ENCODE results near the gene GALNT2. TPM values are rescaled to one million over a fixed set of nuclear protein-coding genes. Genes with fewer than 3 reads are reported as not detected.

Gene GALNT2
- total and polyA plus RNA-seq, 2 experiments from 2014 or later: 96.7 to 143 TPM

GRCh38 chr1:230172016-230172537 is 105.0 kb downstream of the GALNT2 start:
- peaks cover 4% of the 10 kb centered on the region for H3K4me1 ChIP-seq (ENCODE audit: insufficient read depth)
- no peaks in the 10 kb centered on the region for H3K27me3 ChIP-seq
- H3K4me2 ChIP-seq: no peak overlapping the region
- H3K36me3 ChIP-seq (replicated peaks; ENCODE audit: insufficient read depth, low read depth): no peaks in the 10 kb centered on the region
- no peaks in the 10 kb centered on the region for H3K9me2 ChIP-seq (replicated peaks; ENCODE audit: insufficient read depth)
- peaks cover 6% of the 10 kb centered on the region for H4K20me1 ChIP-seq (ENCODE audit: insufficient read depth, poor library complexity, severe bottlenecking)
- H3K27ac ChIP-seq: no peak overlapping the region
- no peak overlapping the region for H3K4me3 ChIP-seq
- H3K79me2 ChIP-seq: peaks cover 85% of the 10 kb centered on the region
- H2AFZ ChIP-seq: no peak overlapping the region
- TF ChIP-seq EZH2phosphoT487 (IDR thresholded peaks at IDR 0.05; ENCODE audit: low read depth, severe bottlenecking, unreplicated experiment): no peak
- TF ChIP-seq CTCF (IDR thresholded peaks at IDR 0.05; ENCODE audit: poor library complexity): no peak
- TF ChIP-seq EZH2 (IDR thresholded peaks at IDR 0.05; ENCODE audit: borderline replicate concordance): no peak
- WGBS (ENCODE audit: low lambda C conversion rate, missing lambda C conversion rate): 91% methylated on average over 7 of the region's 7 CpGs
- no peaks in the 10 kb centered on the region for H3K9me3 ChIP-seq (ENCODE audit: low read depth)
- no peak for DNase-seq (ENCODE audit: low spot score)

GRCh38 chr1:230173187-230173975 is 106.3 kb downstream of the GALNT2 start:
- Histone ChIP-seq H4K20me1 (ENCODE audit: insufficient read depth, poor library complexity, severe bottlenecking) (peaks cover 6% of the 10 kb centered on the region), H3K9me2 (replicated peaks; ENCODE audit: insufficient read depth) (no peaks in the 10 kb centered on the region), H3K79me2 (peaks cover 82% of the 10 kb centered on the region)

GRCh38 chr1:230174041-230174440 is 107.0 kb downstream of the GALNT2 start:
- Histone ChIP-seq H3K36me3 (replicated peaks; ENCODE audit: insufficient read depth, low read depth) (no peaks in the 10 kb centered on the region), H3K4me1 (ENCODE audit: insufficient read depth) (peaks cover 4% of the 10 kb centered on the region), H2AFZ (no peak overlapping the region), H4K20me1 (ENCODE audit: insufficient read depth, poor library complexity, severe bottlenecking) (peaks cover 6% of the 10 kb centered on the region), H3K9me2 (replicated peaks; ENCODE audit: insufficient read depth) (no peaks in the 10 kb centered on the region), H3K9me3 (ENCODE audit: low read depth) (no peaks in the 10 kb centered on the region), H3K4me2 (no peak overlapping the region), H3K27me3 (no peaks in the 10 kb centered on the region), H3K27ac (no peak overlapping the region), H3K79me2 (peaks cover 76% of the 10 kb centered on the region), H3K4me3 (no peak overlapping the region)
- TF ChIP-seq EZH2 (IDR thresholded peaks at IDR 0.05; ENCODE audit: borderline replicate concordance): no peak
- no peak for TF ChIP-seq EZH2phosphoT487 (IDR thresholded peaks at IDR 0.05; ENCODE audit: low read depth, severe bottlenecking, unreplicated experiment)
- TF ChIP-seq CTCF (IDR thresholded peaks at IDR 0.05; ENCODE audit: poor library complexity): no peak
- no peak for DNase-seq (ENCODE audit: low spot score)
- 94% methylated on average over 7 of the region's 7 CpGs for WGBS (ENCODE audit: low lambda C conversion rate, missing lambda C conversion rate)

More at GRCh38 chr1:230173187-230173975, 106.3 kb downstream of the GALNT2 start:
- WGBS (ENCODE audit: low lambda C conversion rate, missing lambda C conversion rate): 93% methylated on average over 11 of the region's 11 CpGs
- no peak overlapping the region for H2AFZ ChIP-seq
- TF ChIP-seq EZH2phosphoT487 (IDR thresholded peaks at IDR 0.05; ENCODE audit: low read depth, severe bottlenecking, unreplicated experiment) (no peak), EZH2 (IDR thresholded peaks at IDR 0.05; ENCODE audit: borderline replicate concordance) (no peak), CTCF (IDR thresholded peaks at IDR 0.05; ENCODE audit: poor library complexity) (no peak)
- H3K4me1 ChIP-seq (ENCODE audit: insufficient read depth): peaks cover 4% of the 10 kb centered on the region
- no peaks in the 10 kb centered on the region for H3K9me3 ChIP-seq (ENCODE audit: low read depth)
- H3K36me3 ChIP-seq (replicated peaks; ENCODE audit: insufficient read depth, low read depth): no peaks in the 10 kb centered on the region
- H3K27ac ChIP-seq: no peak overlapping the region
- H3K27me3 ChIP-seq: no peaks in the 10 kb centered on the region
- no peak overlapping the region for H3K4me2 ChIP-seq
- DNase-seq (ENCODE audit: low spot score): no peak
- no peak overlapping the region for H3K4me3 ChIP-seq
